Measurements from ENCODE around the gene PPM1M. TPM values are rescaled to one million over a fixed set of nuclear protein-coding genes. Genes with fewer than 3 reads are reported as not detected.

PPM1M gene
- total and polyA plus RNA-seq, 2 experiments from 2014 or later = 10.7 to 13.1 TPM

DNA sequence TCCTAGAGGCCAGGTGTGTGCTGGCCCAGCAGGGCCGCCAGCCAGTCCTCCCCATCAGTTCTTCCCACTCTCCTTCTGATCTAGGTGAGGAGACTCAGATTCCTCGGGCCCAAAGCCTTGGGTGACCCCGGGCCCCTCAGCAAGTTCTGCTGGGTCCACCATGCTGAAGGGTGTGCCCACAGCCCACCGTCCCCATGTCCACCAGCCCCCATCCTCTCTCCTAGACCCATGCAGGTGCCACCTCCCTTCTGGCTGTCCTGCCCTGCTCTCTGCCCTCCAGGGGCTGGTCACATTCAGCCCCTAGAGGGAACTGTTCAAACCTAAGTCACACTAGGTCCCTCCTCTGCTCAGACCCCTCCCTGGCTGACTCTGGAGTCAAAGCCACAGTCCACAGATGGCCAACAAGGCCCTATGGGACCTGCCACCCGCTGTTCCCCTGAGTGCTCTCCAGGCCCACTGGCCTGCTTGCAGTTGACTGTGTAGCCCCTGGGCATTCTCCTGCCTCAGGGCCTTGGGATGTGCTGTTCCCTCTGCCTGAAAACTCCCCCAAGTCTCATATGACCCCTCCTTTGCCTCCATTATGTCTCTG is 19.2 kb upstream of the PPM1M start:
- TF ChIP-seq, protein P1, sequence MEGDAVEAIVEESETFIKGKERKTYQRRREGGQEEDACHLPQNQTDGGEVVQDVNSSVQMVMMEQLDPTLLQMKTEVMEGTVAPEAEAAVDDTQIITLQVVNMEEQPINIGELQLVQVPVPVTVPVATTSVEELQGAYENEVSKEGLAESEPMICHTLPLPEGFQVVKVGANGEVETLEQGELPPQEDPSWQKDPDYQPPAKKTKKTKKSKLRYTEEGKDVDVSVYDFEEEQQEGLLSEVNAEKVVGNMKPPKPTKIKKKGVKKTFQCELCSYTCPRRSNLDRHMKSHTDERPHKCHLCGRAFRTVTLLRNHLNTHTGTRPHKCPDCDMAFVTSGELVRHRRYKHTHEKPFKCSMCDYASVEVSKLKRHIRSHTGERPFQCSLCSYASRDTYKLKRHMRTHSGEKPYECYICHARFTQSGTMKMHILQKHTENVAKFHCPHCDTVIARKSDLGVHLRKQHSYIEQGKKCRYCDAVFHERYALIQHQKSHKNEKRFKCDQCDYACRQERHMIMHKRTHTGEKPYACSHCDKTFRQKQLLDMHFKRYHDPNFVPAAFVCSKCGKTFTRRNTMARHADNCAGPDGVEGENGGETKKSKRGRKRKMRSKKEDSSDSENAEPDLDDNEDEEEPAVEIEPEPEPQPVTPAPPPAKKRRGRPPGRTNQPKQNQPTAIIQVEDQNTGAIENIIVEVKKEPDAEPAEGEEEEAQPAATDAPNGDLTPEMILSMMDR (IDR thresholded peaks at IDR 0.05; ENCODE audit: low read depth, low read length) = no peak
- DNase-seq (ENCODE audit: low read depth in 1 of 2, low spot score in 1 of 2) = no peak

DNA sequence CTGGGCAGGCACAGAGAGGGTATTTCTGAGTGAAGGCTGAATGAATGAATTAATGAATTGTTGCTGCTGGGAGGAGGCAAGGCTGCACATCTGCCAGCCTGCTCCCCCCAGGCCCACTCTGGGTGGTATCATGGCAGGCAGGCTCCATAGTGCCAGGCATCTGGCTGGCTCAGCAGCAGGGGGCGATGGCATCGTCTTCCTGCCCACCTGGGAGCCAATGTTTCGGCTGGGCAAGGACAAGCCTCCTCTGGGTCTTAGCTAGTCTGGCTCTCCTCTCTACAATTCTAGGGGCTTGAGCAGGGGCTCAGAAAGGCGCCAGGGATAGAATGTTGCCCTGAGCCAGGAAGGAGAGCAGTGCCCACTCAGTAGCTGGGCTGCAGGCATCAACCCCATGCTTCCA is 18.4 kb upstream of the PPM1M start:
- Histone ChIP-seq H3K4me3 (no peak overlapping the region), H3K27ac (no peak overlapping the region), H3K36me3 (peaks cover 14% of the 10 kb centered on the region), H3K4me1 (ENCODE audit: low read depth) (no peaks in the 10 kb centered on the region), H3K27me3 (no peaks in the 10 kb centered on the region), H3K9me3 (ENCODE audit: low read depth) (no peaks in the 10 kb centered on the region)
- TF ChIP-seq, protein P1 (IDR thresholded peaks at IDR 0.05; ENCODE audit: low read depth, low read length) = no peak
- DNase-seq (ENCODE audit: low read depth in 1 of 2, low spot score in 1 of 2) = no peak

More for the DNA sequence above, 19.2 kb upstream of the PPM1M start:
- Histone ChIP-seq H3K4me1 (ENCODE audit: low read depth) (no peaks in the 10 kb centered on the region), H3K27ac (no peak overlapping the region), H3K36me3 (peaks cover 13% of the 10 kb centered on the region), H3K9me3 (ENCODE audit: low read depth) (no peaks in the 10 kb centered on the region), H3K4me3 (no peak overlapping the region), H3K27me3 (no peaks in the 10 kb centered on the region)

DNA sequence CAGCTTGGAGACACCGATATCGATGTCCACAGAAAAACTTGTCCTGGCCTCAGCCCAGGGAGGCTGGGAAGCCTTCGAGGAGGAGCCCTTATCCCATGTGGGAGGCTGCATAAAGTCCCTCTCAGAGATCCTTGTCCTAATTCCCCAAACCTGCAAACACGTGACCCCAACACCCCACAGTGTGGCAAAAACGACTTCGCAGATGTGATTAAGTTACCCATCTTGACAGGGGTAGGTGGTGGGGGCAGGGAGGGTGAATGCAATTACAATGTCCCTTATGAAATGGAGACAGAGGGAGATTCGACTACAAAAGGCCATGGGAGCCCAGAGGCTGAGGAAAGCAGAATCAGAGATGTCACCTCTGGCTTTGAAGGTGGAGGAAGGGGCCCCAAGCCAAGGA is 17.8 kb upstream of the PPM1M start:
- Histone ChIP-seq H3K4me1 (ENCODE audit: low read depth) (no peaks in the 10 kb centered on the region), H3K36me3 (peaks cover 14% of the 10 kb centered on the region), H3K9me3 (ENCODE audit: low read depth) (no peaks in the 10 kb centered on the region), H3K4me3 (no peak overlapping the region), H3K27ac (no peak overlapping the region), H3K27me3 (no peaks in the 10 kb centered on the region)
- DNase-seq (ENCODE audit: low read depth in 1 of 2, low spot score in 1 of 2) = no peak
- TF ChIP-seq, protein P1 (IDR thresholded peaks at IDR 0.05; ENCODE audit: low read depth, low read length) = no peak

DNA sequence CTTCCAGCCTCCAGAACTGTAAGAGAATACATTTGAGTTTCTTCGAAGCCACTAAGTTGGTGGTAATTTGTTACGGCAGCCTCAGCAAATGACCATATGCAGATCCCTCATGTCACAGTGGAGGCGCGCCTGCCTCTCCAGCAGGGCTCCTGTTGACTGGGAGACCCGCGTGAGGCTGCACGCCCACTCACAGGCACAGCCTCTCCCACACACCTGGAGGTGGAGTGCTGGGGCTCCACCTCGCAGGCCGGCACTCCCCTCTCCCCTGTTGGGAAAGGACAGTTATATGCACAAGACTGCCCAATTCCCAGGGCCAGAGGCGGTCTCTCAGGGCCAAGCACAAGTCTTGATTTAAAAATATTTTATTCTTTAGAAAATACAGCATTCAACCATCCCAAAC is 17.3 kb upstream of the PPM1M start:
- Histone ChIP-seq H3K27ac (no peak overlapping the region), H3K9me3 (ENCODE audit: low read depth) (no peaks in the 10 kb centered on the region), H3K4me3 (no peak overlapping the region)

DNA sequence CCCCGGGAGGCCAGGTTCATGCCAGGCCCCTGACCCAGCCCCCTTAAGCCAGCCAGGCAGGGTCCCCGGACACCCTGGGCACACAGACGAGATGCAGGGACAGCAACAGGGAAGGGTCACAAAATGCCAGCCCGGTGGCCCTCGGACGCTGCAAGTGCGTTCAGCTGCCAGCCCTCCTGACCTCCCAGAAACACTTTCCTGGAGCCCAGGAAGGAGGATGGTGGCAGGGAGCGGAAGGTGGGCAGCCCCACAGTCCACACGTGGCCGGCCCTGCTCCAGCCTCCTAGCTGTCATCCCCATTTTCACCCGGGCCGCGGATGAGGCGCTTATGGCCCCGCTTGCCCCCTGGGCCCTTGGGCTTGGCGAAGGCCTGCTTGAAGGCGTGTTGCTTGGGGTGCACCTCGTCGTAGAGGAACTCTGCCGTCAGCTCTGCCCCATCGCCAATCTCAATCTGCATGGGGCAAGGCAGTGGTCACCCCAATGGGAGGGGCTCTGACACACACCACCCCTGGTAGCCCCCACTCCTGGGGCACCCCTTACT is 16.7 kb upstream of the PPM1M start:
- Histone ChIP-seq H3K4me3 (no peak overlapping the region), H3K27me3 (no peaks in the 10 kb centered on the region), H3K36me3 (peaks cover 14% of the 10 kb centered on the region), H3K4me1 (ENCODE audit: low read depth) (no peaks in the 10 kb centered on the region), H3K27ac (no peak overlapping the region), H3K9me3 (ENCODE audit: low read depth) (no peaks in the 10 kb centered on the region)
- TF ChIP-seq, protein P1 (IDR thresholded peaks at IDR 0.05; ENCODE audit: low read depth, low read length) = no peak
- no peak for DNase-seq (ENCODE audit: low read depth in 1 of 2, low spot score in 1 of 2)

More for the DNA sequence above, 17.3 kb upstream of the PPM1M start:
- Histone ChIP-seq H3K27me3 (no peaks in the 10 kb centered on the region), H3K4me1 (ENCODE audit: low read depth) (no peaks in the 10 kb centered on the region), H3K36me3 (peaks cover 14% of the 10 kb centered on the region)
- TF ChIP-seq, protein P1 (IDR thresholded peaks at IDR 0.05; ENCODE audit: low read depth, low read length) = no peak
- DNase-seq (ENCODE audit: low read depth in 1 of 2, low spot score in 1 of 2) = no peak
